HG03432 (cell line): ENCODE measurements around the gene NIP7.
"Not testable (repeated sequence)": the region's sequence is repeated elsewhere in the genome, so short reads cannot be mapped to it uniquely, and the experiment has no call there.

ENCODE experiments used
- ATAC-seq: cut with Tn5 transposase; IDR thresholded peaks from one replicate; pipeline ENCODE4 v1.9.1; 2021; ENCODE audit warnings: mild to moderate bottlenecking, moderate library complexity; ENCODE audit not compliant: unreplicated experiment

NIP7 gene

DNA sequence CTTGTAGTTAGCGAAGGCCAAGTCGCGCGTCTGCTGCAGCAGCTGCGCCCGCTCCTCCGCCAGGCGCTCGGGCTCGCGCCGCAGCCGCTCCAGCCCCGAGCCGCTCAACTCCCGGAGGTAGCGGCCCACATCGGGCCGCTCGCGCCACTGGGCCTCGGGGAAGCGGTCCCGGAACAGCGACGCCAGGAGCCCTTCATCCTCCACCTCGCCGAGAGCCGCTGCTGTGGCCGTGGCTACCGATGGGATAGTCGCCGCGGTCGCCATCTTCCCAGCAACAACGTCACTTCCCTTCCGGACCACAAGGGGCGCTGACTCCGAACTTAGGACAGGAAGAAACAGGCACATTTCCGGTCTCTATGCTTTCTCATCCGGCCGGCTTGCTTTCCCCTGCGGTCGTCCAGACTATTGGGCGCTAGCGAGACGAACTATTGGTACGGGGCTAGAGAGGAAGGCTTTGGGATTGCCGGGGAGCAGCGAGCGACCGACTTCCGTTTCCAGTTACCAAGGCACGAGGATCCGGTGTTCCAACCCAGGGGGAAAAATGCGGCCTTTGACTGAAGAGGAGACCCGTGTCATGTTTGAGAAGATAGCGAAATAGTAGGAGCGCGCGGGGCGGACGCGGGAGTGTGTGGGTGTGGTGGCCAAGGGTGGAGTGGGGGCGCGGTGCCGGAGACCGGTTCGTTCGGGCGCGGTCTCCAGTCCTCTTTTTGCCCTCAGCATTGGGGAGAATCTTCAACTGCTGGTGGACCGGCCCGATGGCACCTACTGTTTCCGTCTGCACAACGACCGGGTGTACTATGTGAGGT lies at the start of gene NIP7, which contains the start of gene COG8:
Gene NIP7 (plus strand): TSS at position 484 of the 806 bp plus-strand sequence. CDS start 58 bp downstream, at position 542.
Gene COG8 (minus strand): TSS at position 276 of the 806 bp plus-strand sequence. CDS start 12 bp downstream, at position 264.
- ATAC-seq: peak; percentile 89

DNA sequence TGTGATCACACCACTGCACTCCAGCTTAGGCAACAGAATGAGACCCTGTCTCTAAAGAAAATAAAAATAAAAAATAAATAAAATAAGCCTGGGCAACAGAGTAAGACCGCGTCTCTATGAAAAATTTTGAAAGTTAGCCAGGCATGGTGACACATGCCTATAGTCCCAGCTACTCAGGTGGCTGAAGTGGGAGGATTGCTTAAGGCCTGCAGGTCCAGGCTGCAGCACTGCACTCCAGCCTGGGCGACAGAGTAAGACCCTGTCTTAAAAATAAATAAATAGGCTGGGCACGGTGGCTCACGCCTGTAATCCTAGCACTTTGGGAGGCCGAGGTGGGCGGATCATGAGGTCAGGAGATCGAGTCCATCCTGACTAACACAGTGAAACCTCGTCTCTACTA lies 47.9 kb upstream of the NIP7 start:
- not testable (repeated sequence) for ATAC-seq

DNA sequence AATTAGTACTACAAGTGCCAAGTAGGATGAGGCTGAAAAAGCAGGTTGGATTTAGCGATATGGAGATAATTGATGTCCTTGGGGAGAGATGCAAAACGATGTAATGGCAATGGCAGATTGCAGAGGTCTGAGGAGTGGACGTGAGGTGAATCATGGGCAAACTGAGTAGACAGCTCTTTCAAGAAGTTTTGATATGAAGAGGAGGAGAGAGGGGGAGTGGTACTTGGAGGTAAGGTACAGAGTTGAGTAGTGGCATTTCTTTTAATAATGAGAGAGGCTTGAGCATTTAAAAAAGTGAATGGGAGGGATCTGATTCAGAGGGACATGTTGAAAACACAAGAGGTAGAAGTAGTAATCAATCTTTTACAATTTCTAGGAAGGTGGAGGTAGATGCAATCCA lies 46.2 kb upstream of the NIP7 start:
- no peak for ATAC-seq

DNA sequence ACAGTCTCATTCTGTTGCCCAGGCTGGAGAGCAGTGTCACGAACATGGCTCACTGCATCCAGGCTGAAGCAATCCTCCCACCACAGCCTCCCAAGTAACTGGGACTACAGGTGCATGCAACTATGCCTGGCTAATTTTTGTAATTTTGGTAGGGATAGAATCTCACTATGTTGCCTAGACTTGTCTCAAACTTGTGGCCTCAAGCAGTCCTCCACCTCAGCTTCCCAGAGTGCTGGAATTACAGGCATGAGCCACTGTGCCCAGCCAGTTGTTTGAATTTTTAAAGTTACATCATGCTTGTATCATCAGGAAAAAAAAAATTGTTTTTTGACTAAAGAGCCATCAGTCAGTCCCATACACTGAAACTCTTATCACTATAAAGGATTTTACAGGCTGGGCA lies 45.5 kb upstream of the NIP7 start:
- ATAC-seq: no peak

DNA sequence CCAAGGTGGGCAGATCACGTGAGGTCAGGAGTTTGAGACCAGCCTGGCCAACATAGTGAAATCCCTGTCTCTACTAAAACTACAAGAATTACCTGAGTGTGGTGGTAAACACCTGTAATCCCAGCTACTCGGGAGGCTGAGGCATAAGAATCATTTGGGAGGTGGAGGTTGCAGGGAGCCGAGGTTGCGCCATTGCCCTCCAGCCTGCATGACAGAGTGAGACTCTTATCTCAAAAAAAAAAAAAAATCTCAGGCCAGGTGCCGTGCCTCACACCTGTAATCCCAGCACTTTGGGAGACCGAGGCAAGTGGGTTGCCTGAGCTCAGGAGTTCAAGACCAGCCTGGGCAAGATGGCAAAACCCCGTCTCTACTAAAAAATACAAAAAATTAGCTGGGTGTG lies 42.8 kb upstream of the NIP7 start:
- ATAC-seq: not testable (repeated sequence)

DNA sequence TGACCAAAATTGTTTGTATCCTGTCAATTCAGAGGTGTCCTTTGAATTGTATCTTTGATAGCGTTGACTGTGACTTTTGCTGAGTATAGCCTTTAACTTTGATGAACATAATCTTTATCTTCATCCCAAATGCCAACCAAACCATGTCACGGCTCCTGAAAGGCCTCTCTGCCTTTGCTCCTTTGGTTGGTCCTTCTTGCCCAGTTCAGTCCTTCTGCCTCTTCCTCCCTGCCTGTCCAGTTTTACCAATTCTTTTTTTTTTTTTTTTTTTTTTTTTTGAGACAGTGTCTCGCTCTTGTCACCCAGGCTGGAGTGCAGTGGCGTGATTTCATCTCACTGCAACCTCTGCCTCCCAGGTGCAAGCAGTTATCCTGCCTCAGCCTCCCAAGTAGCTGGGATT lies 41.3 kb upstream of the NIP7 start:
- no peak for ATAC-seq

DNA sequence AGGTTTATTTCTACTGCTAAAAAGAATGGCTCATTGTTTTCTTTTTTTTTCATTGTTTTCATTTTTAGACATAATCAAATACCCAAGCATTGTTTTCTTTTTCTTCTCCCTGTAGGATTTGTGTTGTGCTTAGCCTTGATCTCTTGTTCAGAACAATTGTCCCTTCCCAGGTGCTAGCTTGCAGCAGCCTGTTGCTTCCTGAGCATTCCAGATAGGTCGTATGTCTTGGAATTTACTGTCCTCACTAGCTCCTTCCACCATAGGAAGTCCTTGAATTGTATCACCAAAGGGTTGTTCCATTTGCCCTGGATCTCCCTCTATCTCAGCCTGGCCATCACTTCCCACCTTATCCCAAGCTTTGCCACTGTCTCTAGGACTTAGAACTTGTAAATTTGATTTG lies 38.4 kb upstream of the NIP7 start:
- no peak for ATAC-seq

DNA sequence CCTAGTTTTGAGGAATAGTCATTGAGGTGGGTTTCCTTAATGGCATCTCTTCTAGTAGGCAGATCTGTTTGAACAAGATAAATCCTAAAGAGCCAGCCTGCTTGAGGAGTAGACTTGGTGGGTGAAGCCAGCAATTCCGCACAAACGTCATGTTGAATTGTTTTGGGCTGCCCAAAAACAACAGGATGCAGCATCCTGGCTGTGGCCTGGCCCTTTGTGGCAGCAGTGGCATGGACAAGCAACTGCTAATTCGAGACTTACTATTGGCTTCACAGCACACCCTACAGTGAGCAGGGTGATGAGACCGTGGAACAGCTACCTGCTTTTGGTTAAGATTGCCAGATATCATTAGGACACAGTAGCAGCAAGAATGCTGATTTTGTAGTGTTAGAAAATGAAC lies 37.7 kb upstream of the NIP7 start:
- no peak for ATAC-seq

DNA sequence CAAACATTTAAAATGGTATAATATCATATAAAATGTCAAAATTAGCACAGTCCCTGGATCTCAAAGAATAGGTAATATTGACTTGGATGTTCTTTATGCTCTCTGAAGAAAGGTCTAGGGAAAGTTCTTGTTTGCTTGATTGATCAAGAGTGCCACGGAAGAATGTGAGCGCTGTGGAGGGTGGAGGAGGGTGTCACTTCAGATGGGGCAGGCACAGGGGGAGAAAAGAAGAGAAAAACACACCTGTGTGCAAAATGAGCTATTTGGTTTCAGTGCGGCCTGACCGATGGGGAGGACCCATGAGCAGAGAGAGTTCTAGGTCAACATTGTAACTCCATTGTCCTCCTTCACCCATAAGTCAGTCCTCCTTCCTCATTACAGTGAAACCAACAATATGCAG lies 37.3 kb upstream of the NIP7 start:
- ATAC-seq: no peak

DNA sequence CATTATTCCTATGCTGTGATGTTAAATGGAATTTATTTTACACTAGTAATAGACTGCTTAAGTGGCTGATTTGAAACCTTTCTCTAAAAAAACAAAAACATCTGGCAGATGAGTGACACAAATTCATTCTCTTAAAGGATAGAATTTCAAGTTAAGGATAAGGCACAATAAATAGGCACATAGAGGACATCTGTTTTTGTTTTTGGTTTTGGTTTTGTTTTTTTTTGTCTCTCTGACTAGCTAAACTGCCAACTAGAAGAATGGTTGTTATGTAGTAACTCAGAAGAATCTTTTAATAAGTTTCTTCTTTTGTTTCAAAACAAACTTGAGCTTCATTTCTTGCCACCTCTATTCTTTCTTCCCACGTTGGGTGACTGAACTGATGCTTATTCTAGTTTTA lies 33.5 kb upstream of the NIP7 start:
- ATAC-seq: no peak

DNA sequence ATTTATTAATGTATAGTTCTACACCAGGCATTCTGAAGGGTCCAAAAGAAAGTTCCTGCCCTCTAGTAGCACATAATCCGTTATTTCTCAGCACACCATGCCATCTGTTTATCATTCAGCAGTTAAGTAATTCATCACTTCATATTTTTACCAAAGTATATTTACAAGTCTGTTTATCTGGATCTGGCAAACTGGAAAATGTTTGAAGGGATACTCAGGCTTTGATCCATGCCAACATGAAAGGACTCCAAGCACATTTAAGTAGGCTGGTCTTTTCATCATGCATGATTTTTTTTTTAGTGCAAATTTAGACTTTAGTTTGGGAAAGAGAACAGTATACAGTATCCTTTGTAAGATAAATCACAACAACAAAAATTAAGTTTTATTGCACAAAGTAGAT lies 32.5 kb upstream of the NIP7 start:
- no peak for ATAC-seq

DNA sequence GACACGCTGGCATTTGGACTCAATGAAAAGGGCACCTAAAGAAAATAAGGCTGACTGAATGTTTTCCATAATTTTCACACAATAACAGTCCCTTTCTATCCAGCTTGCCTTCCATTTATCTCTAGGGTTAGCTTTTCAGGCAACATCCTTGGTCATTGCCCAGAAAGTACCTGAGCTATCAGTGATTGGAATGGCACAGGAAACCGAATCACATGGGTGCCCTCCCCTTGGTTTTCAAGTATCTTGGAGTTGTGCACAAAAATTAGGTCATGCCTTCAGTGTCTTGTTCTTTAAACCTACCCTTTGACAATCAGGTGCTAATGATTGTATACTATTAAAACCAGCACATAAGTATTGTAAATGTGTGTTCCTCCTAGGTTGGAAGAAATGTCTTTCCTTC lies 31.7 kb upstream of the NIP7 start:
- no peak for ATAC-seq

DNA sequence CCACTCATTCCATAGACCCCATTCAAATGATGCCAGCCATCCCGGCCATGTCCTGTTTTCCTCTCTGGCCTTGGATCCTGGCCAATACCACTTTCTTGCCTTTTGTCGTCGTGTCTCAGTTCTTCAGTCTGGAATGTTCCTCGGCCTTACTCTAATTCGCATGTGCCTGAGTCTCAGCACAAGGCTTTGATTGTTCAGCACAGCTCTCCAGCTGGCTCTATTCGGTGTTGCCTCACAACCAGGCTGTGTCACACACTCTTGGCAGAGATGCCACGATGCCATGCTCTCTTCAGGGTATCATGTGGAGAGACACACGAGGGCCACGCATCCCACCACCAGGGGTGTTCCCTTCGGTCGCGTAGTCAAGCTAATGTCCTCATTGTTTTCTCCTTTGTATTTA lies 30.3 kb upstream of the NIP7 start:
- ATAC-seq: no peak

DNA sequence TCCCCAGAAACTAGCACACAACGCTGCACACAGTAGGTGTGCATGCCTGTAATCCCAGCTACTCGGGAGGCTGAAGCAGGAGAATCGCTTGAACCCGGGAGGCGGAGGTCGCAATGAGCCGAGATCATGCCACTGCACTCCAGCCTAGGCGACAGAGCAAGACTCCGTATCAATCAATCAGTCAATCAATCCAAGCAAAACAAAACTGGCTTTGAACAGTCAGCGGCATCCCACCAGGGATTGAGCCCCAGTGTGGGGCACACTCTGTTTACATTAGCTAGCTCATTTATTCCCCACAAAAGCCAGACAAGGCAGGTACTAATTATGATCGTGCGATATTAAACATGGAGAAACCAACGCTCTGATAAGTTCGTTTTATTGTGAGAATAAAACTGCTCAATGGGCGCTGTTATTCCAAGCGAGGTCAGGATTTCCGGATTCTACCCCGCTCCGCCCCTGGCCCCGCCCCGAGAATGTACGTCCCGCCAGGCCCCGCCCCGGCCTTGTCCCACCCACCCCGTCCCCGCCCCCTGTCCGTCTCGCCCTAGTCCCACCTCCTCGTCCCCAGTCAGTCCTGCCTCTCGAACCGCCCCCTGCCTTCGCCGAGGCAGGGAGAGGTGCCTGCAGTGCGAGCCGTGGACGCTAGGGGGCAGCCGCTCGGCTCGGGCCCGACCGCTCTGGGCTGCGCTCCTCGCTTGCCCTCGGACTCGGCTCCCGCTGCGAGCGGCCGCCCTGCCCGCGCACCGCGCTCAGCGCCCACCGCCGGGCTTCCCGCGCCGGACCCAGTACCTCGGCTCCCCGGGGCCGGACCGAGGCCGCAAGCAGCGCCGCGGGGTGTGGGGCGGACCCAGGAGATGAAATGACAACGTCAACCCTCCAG lies 28.7 kb upstream of the NIP7 start, which contains the start of gene VPS4A:
Gene VPS4A (plus strand): TSS at position 698 of the 880 bp plus-strand sequence. CDS start 162 bp downstream, at position 860.
- peak; percentile 94 for ATAC-seq

DNA sequence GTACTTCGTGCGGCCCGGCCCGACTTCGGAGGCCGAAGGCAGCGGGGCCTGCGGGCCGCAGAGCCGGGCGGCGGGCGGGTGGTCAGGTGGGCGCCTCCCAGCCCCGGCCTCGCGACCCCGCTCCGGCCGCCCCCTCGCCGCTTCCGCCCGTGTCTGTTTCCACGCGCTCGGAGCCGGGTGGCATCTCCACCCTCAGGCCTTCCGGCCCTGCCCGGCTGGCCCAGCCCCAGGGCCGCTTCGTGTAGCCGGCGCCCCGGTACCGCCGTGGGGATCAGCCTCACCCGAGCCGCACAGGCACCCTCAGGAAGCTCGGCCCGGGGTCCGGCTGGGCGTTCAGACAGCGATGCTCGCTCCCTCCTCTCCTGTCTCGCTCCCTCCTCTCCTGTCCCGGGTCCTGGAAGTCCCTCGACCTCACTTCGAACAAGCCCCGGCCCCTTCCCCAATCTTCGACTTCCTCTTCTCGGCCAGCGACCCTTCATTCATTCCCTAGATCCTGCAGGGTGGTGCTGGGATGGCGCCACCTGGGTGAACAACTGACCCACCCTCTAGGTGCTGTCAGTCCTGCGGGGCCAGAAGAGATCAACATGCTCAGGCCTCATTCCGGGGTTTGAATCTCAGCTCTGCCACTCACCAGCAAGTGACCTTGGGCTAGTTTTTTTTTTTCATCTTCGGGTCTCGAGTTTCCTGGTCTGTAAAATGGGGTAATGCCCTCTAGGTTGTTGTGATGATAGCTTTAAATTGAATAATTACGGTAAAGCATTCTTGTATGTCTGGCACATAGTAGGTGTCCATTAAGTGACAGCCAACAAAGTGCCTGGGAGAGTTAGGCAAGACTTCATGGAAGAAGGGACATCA lies 27.8 kb upstream of the NIP7 start:
- ATAC-seq: peak; percentile 52

DNA sequence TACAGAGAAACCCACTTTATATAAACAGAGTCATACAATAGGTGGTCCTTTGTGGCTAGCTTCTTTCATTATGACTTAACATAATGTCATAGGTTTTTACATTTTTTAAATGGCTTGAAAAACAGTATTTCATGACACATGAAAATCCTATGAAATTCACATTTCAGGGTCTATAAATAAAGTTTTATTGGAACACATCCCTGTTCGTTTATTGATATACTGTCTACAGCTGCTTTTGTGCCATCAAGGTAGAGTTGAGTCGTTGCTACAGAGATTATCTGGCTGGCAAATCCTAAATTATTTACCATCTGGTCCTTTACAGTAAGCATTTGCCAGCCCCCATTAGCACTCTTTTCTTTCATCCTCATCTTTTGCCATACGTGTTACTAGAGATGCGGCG lies 26.1 kb upstream of the NIP7 start:
- ATAC-seq: no peak

DNA sequence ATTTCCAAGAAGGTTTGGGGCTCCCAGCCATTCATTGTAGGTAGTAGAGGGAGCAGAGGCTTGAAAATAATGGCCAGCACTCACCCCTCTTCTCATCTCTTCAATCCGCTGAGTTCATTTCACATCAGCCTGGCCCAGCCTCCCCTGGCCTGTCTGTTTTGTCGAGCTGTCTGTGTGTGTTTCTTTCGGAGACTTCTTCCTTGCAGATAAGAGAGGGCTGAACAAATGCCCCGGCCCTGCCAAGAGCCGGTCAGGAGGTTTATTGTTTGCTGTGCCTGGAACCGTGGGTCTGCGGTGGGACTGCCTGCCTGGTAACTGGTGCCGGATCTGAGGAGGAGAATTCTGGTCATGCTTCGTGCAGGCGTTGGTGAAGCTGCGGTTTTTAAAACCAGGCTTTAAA lies 25.0 kb upstream of the NIP7 start:
- ATAC-seq: no peak

DNA sequence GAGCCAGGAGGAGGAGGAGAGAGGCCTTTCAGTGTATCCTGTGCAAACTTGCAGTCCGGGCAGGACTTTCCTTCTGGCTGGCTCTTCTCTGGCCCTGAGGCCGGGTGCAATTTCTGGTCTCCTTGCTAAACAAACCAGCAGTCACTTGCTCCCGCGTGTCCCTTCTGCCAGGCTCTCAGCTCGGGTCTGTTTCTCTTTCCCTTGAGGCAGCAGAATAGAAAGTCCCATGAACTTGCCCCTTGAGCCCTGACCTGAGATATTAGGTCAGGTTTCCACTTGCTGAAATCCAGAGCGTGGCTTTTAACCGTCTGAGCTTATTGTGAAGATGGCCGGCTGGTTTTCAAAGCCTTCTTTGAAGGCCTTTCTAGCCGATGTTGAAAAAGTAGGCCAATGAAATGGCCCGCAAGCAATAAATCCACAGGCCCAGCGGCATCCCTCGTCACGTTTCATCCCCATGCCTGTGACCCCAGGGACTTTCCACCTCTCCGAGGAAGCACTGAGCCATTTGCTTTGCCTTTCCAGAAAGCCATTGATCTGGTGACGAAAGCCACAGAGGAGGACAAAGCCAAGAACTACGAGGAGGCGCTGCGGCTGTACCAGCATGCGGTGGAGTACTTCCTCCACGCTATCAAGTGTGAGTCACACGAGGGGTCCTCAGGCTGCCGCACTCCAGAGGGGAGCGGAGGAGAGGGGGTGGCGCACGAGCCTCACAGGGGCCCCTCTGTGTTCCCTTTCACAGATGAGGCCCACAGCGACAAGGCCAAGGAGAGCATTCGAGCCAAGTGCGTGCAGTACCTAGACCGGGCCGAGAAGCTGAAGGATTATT lies 23.9 kb upstream of the NIP7 start:
- ATAC-seq: no peak

DNA sequence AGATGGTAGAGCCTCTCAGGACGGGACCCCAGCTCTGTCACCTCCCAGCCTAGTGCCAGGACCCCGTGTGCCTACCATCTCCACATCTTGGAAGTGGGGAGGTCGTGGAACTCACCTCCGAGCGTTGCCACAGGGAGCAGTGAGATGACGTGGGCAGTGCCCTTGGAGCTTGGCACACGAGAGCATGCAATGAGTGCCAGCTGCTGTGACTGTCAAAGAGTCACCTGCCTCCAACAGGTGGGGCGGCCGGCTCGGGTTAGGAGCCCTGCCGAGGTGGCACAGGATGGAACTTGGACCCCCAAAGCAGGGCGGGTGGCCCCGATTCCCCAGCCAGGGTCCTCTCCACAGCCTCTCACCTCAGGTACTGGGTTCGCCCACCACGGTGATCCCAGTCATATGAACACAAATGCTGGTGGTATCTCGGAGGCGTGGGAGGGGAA lies 23.0 kb upstream of the NIP7 start:
- ATAC-seq: no peak
